Progenitor cell of endocrine pancreas (in vitro differentiated cells): ENCODE measurements around the gene REXO2. TPM values are rescaled to one million over a fixed set of nuclear protein-coding genes. Genes with fewer than 3 reads are reported as not detected.

Experiments
- DNase-seq: peaks from one replicate; pipeline ENCODE4 v3.0.0; 2021; ENCODE audit warnings: low spot score; ENCODE audit not compliant: unreplicated experiment
- H3K27ac Mint-ChIP-seq: 2 replicates; pipeline ENCODE4 v1.8.0; 2021; ENCODE audit warnings: mild to moderate bottlenecking, moderate library complexity, mixed read lengths
- H3K27me3 Mint-ChIP-seq: 2 replicates; pipeline ENCODE4 v1.8.0; 2021; ENCODE audit warnings: mixed read lengths
- H3K36me3 Mint-ChIP-seq: 2 replicates; pipeline ENCODE4 v1.8.0; 2022; ENCODE audit warnings: mixed read lengths; ENCODE audit not compliant: insufficient read depth
- H3K4me1 Mint-ChIP-seq: 2 replicates; pipeline ENCODE4 v1.8.0; 2021; ENCODE audit warnings: low read depth, mixed read lengths
- H3K4me3 Mint-ChIP-seq: 2 replicates; pipeline ENCODE4 v1.8.0; 2021; ENCODE audit warnings: low read depth, mild to moderate bottlenecking, moderate library complexity, mixed read lengths
- H3K9me3 Mint-ChIP-seq: 2 replicates; pipeline ENCODE4 v1.8.0; 2021; ENCODE audit warnings: low read depth, mixed read lengths
- CTCF ChIP-seq: fragments of 200-600 bp; sonication (generic); IDR thresholded peaks from one replicate; pipeline ENCODE4 v1.5.0; 2021; ENCODE audit warnings: antibody characterized with exemption, mild to moderate bottlenecking; ENCODE audit not compliant: unreplicated experiment
- total RNA-seq: library from RNA; stranded (reverse); gene quantifications from 2 replicates; pipeline ENCODE4 v1.2.1, GENCODE V29; 2021

The REXO2 gene
- total RNA-seq, 1 donor from 2014 or later: 51.3 TPM

- Mint-ChIP-seq H3K27ac (peak overlapping the region; percentile 100), H3K4me1 (peaks cover 31% of the 10 kb centered on the region), H3K27me3 (no peaks in the 10 kb centered on the region), H3K9me3 (no peaks in the 10 kb centered on the region), H3K36me3 (peaks cover 24% of the 10 kb centered on the region), H3K4me3 (peak overlapping the region; percentile 97)
- TF ChIP-seq CTCF: no peak
- no peak for DNase-seq
Measured at GRCh38 chr11:114401311-114401710, 38.0 kb upstream of the REXO2 start.

GRCh38 chr11:114412946-114413345 lies 26.3 kb upstream of the REXO2 start:
- no peak overlapping the region for H3K27ac Mint-ChIP-seq
- H3K4me1 Mint-ChIP-seq: peaks cover 3% of the 10 kb centered on the region
- no peak for DNase-seq

GRCh38 chr11:114413958-114414357 lies 25.3 kb upstream of the REXO2 start:
- Mint-ChIP-seq H3K4me3 (no peak overlapping the region), H3K27ac (peak overlapping the region; percentile 23), H3K4me1 (peaks cover 3% of the 10 kb centered on the region), H3K9me3 (no peaks in the 10 kb centered on the region), H3K36me3 (peaks cover 21% of the 10 kb centered on the region), H3K27me3 (no peaks in the 10 kb centered on the region)
- DNase-seq: no peak
- TF ChIP-seq CTCF: no peak

More at GRCh38 chr11:114412946-114413345, 26.3 kb upstream of the REXO2 start:
- H3K4me3 Mint-ChIP-seq: no peak overlapping the region
- no peaks in the 10 kb centered on the region for H3K27me3 Mint-ChIP-seq
- peaks cover 23% of the 10 kb centered on the region for H3K36me3 Mint-ChIP-seq
- no peak for TF ChIP-seq CTCF
- no peaks in the 10 kb centered on the region for H3K9me3 Mint-ChIP-seq

GRCh38 chr11:114416441-114416961 lies 22.8 kb upstream of the REXO2 start:
- no peak overlapping the region for H3K27ac Mint-ChIP-seq
- H3K4me1 Mint-ChIP-seq: peaks cover 3% of the 10 kb centered on the region
- H3K36me3 Mint-ChIP-seq: peaks cover 10% of the 10 kb centered on the region
- H3K27me3 Mint-ChIP-seq: no peaks in the 10 kb centered on the region
- H3K4me3 Mint-ChIP-seq: no peak overlapping the region
- no peak for TF ChIP-seq CTCF
- H3K9me3 Mint-ChIP-seq: no peaks in the 10 kb centered on the region
- no peak for DNase-seq

- TF ChIP-seq CTCF: no peak
- no peak for DNase-seq
- H3K36me3 Mint-ChIP-seq: peaks cover 4% of the 10 kb centered on the region
- no peak overlapping the region for H3K27ac Mint-ChIP-seq
- H3K4me1 Mint-ChIP-seq: no peaks in the 10 kb centered on the region
- H3K27me3 Mint-ChIP-seq: peaks cover 3% of the 10 kb centered on the region
- H3K9me3 Mint-ChIP-seq: peaks cover 8% of the 10 kb centered on the region
- no peak overlapping the region for H3K4me3 Mint-ChIP-seq
Measured at GRCh38 chr11:114426280-114426679, 13.0 kb upstream of the REXO2 start.
